ENCODE results near the gene SEC22A. TPM values are rescaled to one million over a fixed set of nuclear protein-coding genes. Genes with fewer than 3 reads are reported as not detected.

The SEC22A gene
- total RNA-seq, 1 donor from 2014 or later, result 15.4 TPM

GRCh38 chr3:123272547-123272946 lies 70.8 kb downstream of the SEC22A start:
- Mint-ChIP-seq H3K4me1 (peaks cover 17% of the 10 kb centered on the region), H3K27me3 (ENCODE audit: low read depth) (no peaks in the 10 kb centered on the region), H3K9me3 (peaks cover 2% of the 10 kb centered on the region), H3K36me3 (ENCODE audit: low read depth) (peaks cover 14% of the 10 kb centered on the region), H3K27ac (ENCODE audit: unreplicated experiment) (no peak overlapping the region), H3K4me3 (no peak overlapping the region)
- DNase-seq (ENCODE audit: low read depth, low spot score), result no peak
- no peak for TF ChIP-seq CTCF (conservative IDR thresholded peaks at IDR 0.05)

DNA sequence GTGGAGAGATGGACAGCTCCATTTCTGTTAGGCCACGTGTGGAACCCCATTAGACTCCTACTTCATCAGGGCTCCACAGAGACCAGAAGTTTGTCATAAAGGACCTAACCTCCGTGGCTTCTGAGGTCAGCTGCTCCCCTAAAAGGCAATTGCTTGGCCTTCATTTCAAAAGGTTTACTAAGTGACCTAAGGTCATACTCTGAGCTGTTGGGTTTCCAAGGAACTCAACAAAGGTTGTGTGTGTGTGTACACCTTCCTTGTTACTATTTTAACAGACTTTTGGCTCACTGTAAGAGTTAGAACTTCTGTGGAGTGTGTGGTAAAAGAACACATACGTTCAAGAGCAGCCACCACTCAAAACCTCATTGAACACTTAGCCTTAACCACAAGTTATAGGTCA lies 73.9 kb downstream of the SEC22A start:
- H3K36me3 Mint-ChIP-seq (ENCODE audit: low read depth), result peaks cover 6% of the 10 kb centered on the region
- no peak overlapping the region for H3K4me3 Mint-ChIP-seq
- H3K27me3 Mint-ChIP-seq (ENCODE audit: low read depth), result no peaks in the 10 kb centered on the region
- no peak overlapping the region for H3K27ac Mint-ChIP-seq (ENCODE audit: unreplicated experiment)
- peaks cover 17% of the 10 kb centered on the region for H3K4me1 Mint-ChIP-seq
- TF ChIP-seq CTCF (conservative IDR thresholded peaks at IDR 0.05), result no peak
- no peak for DNase-seq (ENCODE audit: low read depth, low spot score)
- no peaks in the 10 kb centered on the region for H3K9me3 Mint-ChIP-seq

- Mint-ChIP-seq H3K4me3 (no peak overlapping the region), H3K4me1 (peaks cover 17% of the 10 kb centered on the region), H3K36me3 (ENCODE audit: low read depth) (peaks cover 5% of the 10 kb centered on the region), H3K27me3 (ENCODE audit: low read depth) (no peaks in the 10 kb centered on the region), H3K9me3 (no peaks in the 10 kb centered on the region), H3K27ac (ENCODE audit: unreplicated experiment) (peak overlapping the region; percentile 39)
- TF ChIP-seq CTCF (conservative IDR thresholded peaks at IDR 0.05), result no peak
- no peak for DNase-seq (ENCODE audit: low read depth, low spot score)
Measured at GRCh38 chr3:123276346-123277006, 74.7 kb downstream of the SEC22A start.

- no peak for DNase-seq (ENCODE audit: low read depth, low spot score)
- H3K27ac Mint-ChIP-seq (ENCODE audit: unreplicated experiment), result no peak overlapping the region
- H3K9me3 Mint-ChIP-seq, result no peaks in the 10 kb centered on the region
- H3K4me1 Mint-ChIP-seq, result peaks cover 17% of the 10 kb centered on the region
- no peaks in the 10 kb centered on the region for H3K36me3 Mint-ChIP-seq (ENCODE audit: low read depth)
- H3K27me3 Mint-ChIP-seq (ENCODE audit: low read depth), result no peaks in the 10 kb centered on the region
- H3K4me3 Mint-ChIP-seq, result no peak overlapping the region
- no peak for TF ChIP-seq CTCF (conservative IDR thresholded peaks at IDR 0.05)
Measured at GRCh38 chr3:123277106-123277505, 75.4 kb downstream of the SEC22A start.

DNA sequence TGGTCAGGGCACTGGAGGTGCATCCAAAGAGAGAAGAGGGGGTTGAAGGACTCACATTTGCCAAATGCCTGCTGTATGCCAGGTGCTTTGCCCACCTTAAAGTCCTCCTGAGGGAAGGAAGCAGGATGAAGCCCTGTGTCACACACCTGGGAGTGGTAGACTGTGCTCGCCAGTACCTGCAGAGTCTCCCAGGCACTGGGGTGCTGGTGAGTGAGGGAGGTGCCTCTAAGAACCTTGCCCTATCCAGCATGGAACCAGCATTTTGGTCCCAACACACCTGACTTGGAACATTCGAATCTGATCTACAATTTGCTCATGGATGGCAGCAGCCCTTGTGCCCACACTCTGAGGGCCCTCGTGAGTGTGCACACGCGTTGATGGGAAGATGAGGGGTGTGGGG lies 76.7 kb downstream of the SEC22A start:
- no peak overlapping the region for H3K4me3 Mint-ChIP-seq
- H3K4me1 Mint-ChIP-seq, result peaks cover 12% of the 10 kb centered on the region
- no peaks in the 10 kb centered on the region for H3K36me3 Mint-ChIP-seq (ENCODE audit: low read depth)
- H3K27me3 Mint-ChIP-seq (ENCODE audit: low read depth), result no peaks in the 10 kb centered on the region
- no peaks in the 10 kb centered on the region for H3K9me3 Mint-ChIP-seq
- TF ChIP-seq CTCF (conservative IDR thresholded peaks at IDR 0.05), result no peak
- DNase-seq (ENCODE audit: low read depth, low spot score), result no peak
- H3K27ac Mint-ChIP-seq (ENCODE audit: unreplicated experiment), result no peak overlapping the region
